Left ventricle myocardium inferior (tissue), 1 donor: ENCODE measurements around the gene PTGER3. TPM values are rescaled to one million over a fixed set of nuclear protein-coding genes. Genes with fewer than 3 reads are reported as not detected.

Source experiments
- DNase-seq: peaks from one replicate; pipeline ENCODE4 v3.0.0-alpha.2; 2020
- H3K27ac ChIP-seq: fragments of 200-600 bp; replicated peaks from 2 replicates; pipeline ENCODE4 v1.8.0; 2021
- H3K27me3 ChIP-seq: fragments of 200-600 bp; 2 replicates; pipeline ENCODE4 v1.8.0; 2021; ENCODE audit warnings: low read depth
- H3K36me3 ChIP-seq: fragments of 200-600 bp; 2 replicates; pipeline ENCODE4 v1.8.0; 2021
- H3K4me1 ChIP-seq: fragments of 200-600 bp; 2 replicates; pipeline ENCODE4 v1.8.0; 2021
- H3K4me3 ChIP-seq: fragments of 200-600 bp; 2 replicates; pipeline ENCODE4 v1.8.0; 2021; ENCODE audit warnings: mild to moderate bottlenecking, moderate library complexity
- H3K9me3 ChIP-seq: fragments of 200-600 bp; replicated peaks from 2 replicates; pipeline ENCODE4 v1.8.0; 2021
- intact Hi-C: fragments of 100-400 bp; cut with micrococcal nuclease; formaldehyde crosslinking; loops from one replicate; pipeline ENCODE4 v1.11.0; 2022
- total RNA-seq: library from RNA; stranded (reverse); fragmentation: NEBNext Ultra II Directional; extraction: Animal tissue kit (Norgen Biotek cat#: 25700); gene quantifications from one replicate; pipeline ENCODE4 v1.2.1, GENCODE V29; 2021
- TF ChIP-seq, protein P1 (sequence below): fragments of 200-600 bp; IDR thresholded peaks from 2 replicates; pipeline ENCODE4 v1.8.0; 2021; ENCODE audit warnings: antibody characterized with exemption, mild to moderate bottlenecking, borderline replicate concordance
- donor health status: DM: no; HTN: yes; CAD: no; lungs with severe emphysema.

The PTGER3 gene
- total RNA-seq, 1 donor from 2014 or later = 2.6 TPM

DNA sequence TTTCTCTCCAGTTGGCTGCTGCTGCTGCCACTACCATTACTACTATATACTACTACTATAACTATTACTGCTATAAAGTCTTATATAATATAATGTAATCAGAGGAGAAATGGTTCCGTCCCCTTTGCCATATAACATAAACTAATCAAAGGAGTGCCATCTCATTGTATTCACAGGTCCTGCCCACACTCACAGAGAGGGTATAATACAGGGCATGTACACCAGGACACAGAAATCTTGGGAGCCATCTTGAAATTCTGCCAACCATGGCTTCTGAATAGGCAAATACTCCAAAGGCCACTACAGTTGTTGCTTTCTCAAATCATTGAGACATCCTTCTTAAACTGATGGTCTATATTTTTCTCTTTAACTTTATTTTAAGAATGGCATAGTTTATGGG, 40.1 kb upstream of the PTGER3 start:
- intact Hi-C loops = no loop called here
- no peak overlapping the region for H3K4me3 ChIP-seq
- H3K27me3 ChIP-seq = no peaks in the 10 kb centered on the region
- H3K36me3 ChIP-seq = no peaks in the 10 kb centered on the region
- DNase-seq = no peak
- H3K4me1 ChIP-seq = no peaks in the 10 kb centered on the region
- H3K9me3 ChIP-seq = no peaks in the 10 kb centered on the region
- H3K27ac ChIP-seq = no peak overlapping the region
- TF ChIP-seq, protein P1, sequence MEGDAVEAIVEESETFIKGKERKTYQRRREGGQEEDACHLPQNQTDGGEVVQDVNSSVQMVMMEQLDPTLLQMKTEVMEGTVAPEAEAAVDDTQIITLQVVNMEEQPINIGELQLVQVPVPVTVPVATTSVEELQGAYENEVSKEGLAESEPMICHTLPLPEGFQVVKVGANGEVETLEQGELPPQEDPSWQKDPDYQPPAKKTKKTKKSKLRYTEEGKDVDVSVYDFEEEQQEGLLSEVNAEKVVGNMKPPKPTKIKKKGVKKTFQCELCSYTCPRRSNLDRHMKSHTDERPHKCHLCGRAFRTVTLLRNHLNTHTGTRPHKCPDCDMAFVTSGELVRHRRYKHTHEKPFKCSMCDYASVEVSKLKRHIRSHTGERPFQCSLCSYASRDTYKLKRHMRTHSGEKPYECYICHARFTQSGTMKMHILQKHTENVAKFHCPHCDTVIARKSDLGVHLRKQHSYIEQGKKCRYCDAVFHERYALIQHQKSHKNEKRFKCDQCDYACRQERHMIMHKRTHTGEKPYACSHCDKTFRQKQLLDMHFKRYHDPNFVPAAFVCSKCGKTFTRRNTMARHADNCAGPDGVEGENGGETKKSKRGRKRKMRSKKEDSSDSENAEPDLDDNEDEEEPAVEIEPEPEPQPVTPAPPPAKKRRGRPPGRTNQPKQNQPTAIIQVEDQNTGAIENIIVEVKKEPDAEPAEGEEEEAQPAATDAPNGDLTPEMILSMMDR = no peak

GRCh38 chr1:71087060-71087459, 39.4 kb upstream of the PTGER3 start:
- H3K4me3 ChIP-seq = no peak overlapping the region
- intact Hi-C loops = no loop called here
- no peak overlapping the region for H3K27ac ChIP-seq
- no peaks in the 10 kb centered on the region for H3K4me1 ChIP-seq
- H3K36me3 ChIP-seq = no peaks in the 10 kb centered on the region
- TF ChIP-seq, protein P1 = no peak
- DNase-seq = no peak
- no peaks in the 10 kb centered on the region for H3K27me3 ChIP-seq
- no peaks in the 10 kb centered on the region for H3K9me3 ChIP-seq

DNA sequence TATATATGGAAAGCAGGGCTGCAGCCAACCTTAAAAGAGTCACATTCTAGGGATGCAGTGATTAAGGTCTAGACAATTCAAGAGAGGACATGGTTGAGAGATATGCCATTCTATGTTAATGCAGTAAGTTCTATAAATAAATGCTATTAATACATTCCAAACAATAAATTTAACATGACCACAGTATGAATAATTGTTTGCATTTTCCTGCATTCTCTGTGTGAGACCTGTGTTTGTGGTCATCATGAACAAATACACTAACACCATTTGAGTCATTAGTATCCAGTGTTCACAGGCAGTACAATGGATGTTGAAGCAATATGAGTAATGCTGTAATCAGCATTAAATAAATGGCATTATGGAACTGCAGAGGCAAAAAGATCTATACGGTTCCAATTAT, 38.7 kb upstream of the PTGER3 start:
- no peak for DNase-seq
- intact Hi-C loops = no loop called here
- Histone ChIP-seq H3K27ac (no peak overlapping the region), H3K9me3 (no peaks in the 10 kb centered on the region), H3K4me1 (no peaks in the 10 kb centered on the region), H3K27me3 (no peaks in the 10 kb centered on the region), H3K4me3 (no peak overlapping the region), H3K36me3 (no peaks in the 10 kb centered on the region)
- TF ChIP-seq, protein P1 = no peak

DNA sequence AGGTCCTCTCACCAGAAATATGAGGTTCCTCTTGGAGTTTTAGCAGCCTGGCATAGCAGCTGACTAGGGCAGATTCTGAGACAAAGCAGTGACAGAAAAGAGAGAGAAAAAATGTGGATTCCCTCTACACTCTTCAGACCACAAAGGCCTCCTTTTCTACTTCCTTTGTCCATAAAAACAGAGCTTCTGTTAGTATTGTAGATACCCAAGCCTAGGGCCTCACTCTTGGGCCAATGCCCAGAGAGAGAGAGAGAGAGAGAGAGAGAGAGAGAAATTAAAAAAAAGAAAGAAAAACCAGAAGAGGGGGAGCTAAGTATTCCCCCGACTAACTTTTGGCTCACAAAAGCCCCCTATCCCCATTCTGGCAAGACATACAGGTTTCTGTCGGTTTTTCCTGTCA, 35.7 kb upstream of the PTGER3 start:
- H3K4me3 ChIP-seq = no peak overlapping the region
- H3K27ac ChIP-seq = no peak overlapping the region
- intact Hi-C loops = no loop called here
- no peaks in the 10 kb centered on the region for H3K27me3 ChIP-seq
- no peak for DNase-seq
- H3K36me3 ChIP-seq = peaks cover 2% of the 10 kb centered on the region
- no peaks in the 10 kb centered on the region for H3K9me3 ChIP-seq
- TF ChIP-seq, protein P1 = no peak
- H3K4me1 ChIP-seq = peaks cover 25% of the 10 kb centered on the region

GRCh38 chr1:71081697-71082080, 34.1 kb upstream of the PTGER3 start:
- Histone ChIP-seq H3K4me1 (peaks cover 40% of the 10 kb centered on the region), H3K36me3 (peaks cover 18% of the 10 kb centered on the region), H3K27me3 (no peaks in the 10 kb centered on the region), H3K27ac (peak overlapping the region; percentile 94), H3K4me3 (peak overlapping the region; percentile 90), H3K9me3 (no peaks in the 10 kb centered on the region)
- peak; percentile 13 for DNase-seq
- intact Hi-C loops = no loop called here
- TF ChIP-seq, protein P1 = no peak
